Loucy (cell line): ENCODE results near the gene VWA5B2.

Experiments
- CTCF ChIP-seq: fragments of 200-600 bp; sonication (generic); conservative IDR thresholded peaks from 2 replicates; pipeline ENCODE4 v1.5.1; 2014; ENCODE audit warnings: mild to moderate bottlenecking, antibody characterized with exemption, low read length
- EZH2phosphoT487 ChIP-seq: fragments of 200-600 bp; IDR thresholded peaks from 2 replicates; pipeline ENCODE4 v1.6.1; 2018; ENCODE audit warnings: antibody characterized with exemption, mild to moderate bottlenecking, moderate library complexity, borderline replicate concordance

GRCh38 chr3:184258926-184259325, 29.5 kb downstream of the VWA5B2 start:
- TF ChIP-seq CTCF (no peak), EZH2phosphoT487 (no peak)
